Transverse colon (tissue), 4 donors: ENCODE data around the gene APBB2. TPM values are rescaled to one million over a fixed set of nuclear protein-coding genes. Genes with fewer than 3 reads are reported as not detected.

Source experiments
- DNase-seq: peaks from one replicate; pipeline ENCODE4 v3.0.0-alpha.2; 2019
- H3K27ac ChIP-seq, 4 donors: fragments of 200-600 bp; sonication (generic); 2 replicates each; pipeline ENCODE4 v1.5.1; 2016 to 2018; ENCODE audit warnings: inconsistent platforms in 4 of 4
- H3K27me3 ChIP-seq: fragments of 200-600 bp; sonication (generic); 2 replicates; pipeline ENCODE4 v1.5.1; 2017; ENCODE audit warnings: inconsistent platforms
- H3K36me3 ChIP-seq, 4 donors: fragments of 200-600 bp; sonication (generic); 2 replicates each; pipeline ENCODE4 v1.5.1; 2017 to 2019; ENCODE audit warnings: inconsistent platforms in 4 of 4
- H3K4me1 ChIP-seq, 4 donors: fragments of 200-600 bp; sonication (generic); 2 replicates each; pipeline ENCODE4 v1.5.1; 2017 to 2020; ENCODE audit warnings: inconsistent platforms in 4 of 4
- H3K4me3 ChIP-seq, 4 donors: fragments of 200-600 bp; sonication (generic); 1 replicate in 1 of 4; 2 replicates in 3 of 4; pipeline versions ENCODE4 v1.5.1 to v1.6.1; 2017 to 2019; ENCODE audit warnings: inconsistent platforms in 4 of 4
- H3K9me3 ChIP-seq, 2 donors: fragments of 200-600 bp; sonication (generic); 2 replicates each; pipeline ENCODE4 v1.5.1; 2017 to 2019; ENCODE audit warnings: inconsistent platforms in 2 of 2
- CTCF ChIP-seq, 5 experiments: fragments of 200-600 bp in 3 of 5; fragments of 450-650 bp in 2 of 5; sonication (generic) in 3 of 5; IDR thresholded peaks; 1 replicate in 2 of 5; 2 replicates in 3 of 5; pipeline ENCODE4 v1.5.1; 2016 to 2017; ENCODE audit warnings: antibody characterized with exemption in 5 of 5, inconsistent platforms in 3 of 5, mild to moderate bottlenecking in 2 of 5, moderate library complexity in 1 of 5
- EP300 ChIP-seq: sonication (generic); formaldehyde crosslinking; IDR thresholded peaks from one replicate; pipeline ENCODE4 v1.6.1; 2017; ENCODE audit warnings: antibody characterized with exemption, low read depth
- POLR2A ChIP-seq: fragments of 450-650 bp; IDR thresholded peaks from one replicate; pipeline ENCODE4 v1.6.1; 2016; ENCODE audit warnings: antibody characterized with exemption, mild to moderate bottlenecking, moderate library complexity
- POLR2AphosphoS5 ChIP-seq, 3 donors: sonication (generic); formaldehyde crosslinking; IDR thresholded peaks; one replicate each; pipeline ENCODE4 v1.6.1; 2016; ENCODE audit warnings: antibody characterized with exemption in 3 of 3
- WGBS, 2 donors: methylation state at CpG; one replicate each; pipeline ENCODE4 v1.1.5; 2018; ENCODE audit warnings: low coverage in 1 of 2; 5-methylcytosine and 5-hydroxymethylcytosine counted together
- in situ Hi-C, 4 donors: fragments of 200-750 bp; cut with MboI; loops; one replicate each; pipeline versions ENCODE4 v1.15.0 to v1.15.1; 2017; ENCODE audit warnings: low sequenced_read_pairs in 3 of 4, low pct_ligation_motif_present in 1 of 4, low pct_unique_long_range_greater_than_20kb in 1 of 4
- intact Hi-C: fragments of 100-400 bp; cut with DNase I; formaldehyde crosslinking; loops from one replicate; pipeline ENCODE4 v1.15.1; 2023; ENCODE audit warnings: low total_unique reads
- total RNA-seq, 4 donors: library from RNA; depleted of rRNA; stranded (reverse); fragments of >200 nt; gene quantifications; one replicate each; pipeline ENCODE4 v1.1.0, GENCODE V29; 2016

APBB2 gene
- total RNA-seq, 4 donors from 2014 or later, result 37.1 to 138 (median 90.1) TPM

- H3K9me3 ChIP-seq, result no peaks in the 10 kb centered on the region
- in situ Hi-C loops, result no loop called here
- no peak for DNase-seq
- intact Hi-C loops, result no loop called here
- peak overlapping the region in 2 of 4 donors; percentile 39 to 52 for H3K4me3 ChIP-seq
- WGBS, 2 donors, result 33 to 50% methylated on average over 7 to 11 of the region's 11 CpGs
- peaks cover 6 to 16% (median 15%) of the 10 kb centered on the region in 4 donors for H3K4me1 ChIP-seq
- H3K36me3 ChIP-seq, result no peaks in the 10 kb centered on the region
- H3K27me3 ChIP-seq, result peaks cover 82% of the 10 kb centered on the region
- TF ChIP-seq CTCF (IDR thresholded peaks at IDR 0.05) (no peak), EP300 (no peak), POLR2AphosphoS5 (IDR thresholded peaks at IDR 0.05) (no peak), POLR2A (no peak)
- no peak overlapping the region for H3K27ac ChIP-seq
Measured at GRCh38 chr4:41257906-41258305, 43.6 kb upstream of the APBB2 start.

- intact Hi-C loops (no loop called here), in situ Hi-C loops (no loop called here)
- peak; percentile 64 for DNase-seq
- Histone ChIP-seq H3K4me3 (peak overlapping the region; percentile 2 to 52 (median 34)), H3K9me3 (no peaks in the 10 kb centered on the region), H3K27ac (no peak overlapping the region), H3K36me3 (no peaks in the 10 kb centered on the region), H3K4me1 (peaks cover 6 to 16% (median 15%) of the 10 kb centered on the region in 4 donors), H3K27me3 (peaks cover 82% of the 10 kb centered on the region)
- WGBS, 2 donors, result 1% methylated on average over 40 of the region's 69 CpGs; no CpG with 5 or more reads in 1 of the 2 donors
- TF ChIP-seq POLR2A (no peak), CTCF (IDR thresholded peaks at IDR 0.05) (no peak), EP300 (no peak), POLR2AphosphoS5 (IDR thresholded peaks at IDR 0.05) (no peak)
Measured at GRCh38 chr4:41257257-41257901, 43.0 kb upstream of the APBB2 start.

- in situ Hi-C loops (no loop called here), intact Hi-C loops (no loop called here)
- H3K27me3 ChIP-seq, result peaks cover 82% of the 10 kb centered on the region
- DNase-seq, result peak; percentile 24
- no peak within 1 kb of the TSS for H3K27ac ChIP-seq
- TF ChIP-seq POLR2AphosphoS5 (IDR thresholded peaks at IDR 0.05) (no peak), EP300 (no peak), CTCF (IDR thresholded peaks at IDR 0.05) (no peak), POLR2A (no peak)
- H3K4me1 ChIP-seq, result peaks cover 6 to 16% (median 15%) of the 10 kb centered on the region in 4 donors
- H3K36me3 ChIP-seq, result no peaks in the 10 kb centered on the region
- H3K4me3 ChIP-seq, result peak within 1 kb of the TSS; percentile 2 to 52 (median 34)
- no peaks in the 10 kb centered on the region for H3K9me3 ChIP-seq
- WGBS, 2 donors, result 8% methylated on average over 35 of the region's 55 CpGs; no CpG with 5 or more reads in 1 of the 2 donors
Measured at GRCh38 chr4:41256740-41257256, 42.5 kb upstream of the APBB2 start, which contains the start of gene UCHL1. UCHL1 (plus strand) TSS chr4:41256928; CDS start chr4:41256977, 49 bp downstream.

GRCh38 chr4:41256131-41256739, 41.9 kb upstream of the APBB2 start:
- in situ Hi-C loops (no loop called here), intact Hi-C loops (no loop called here)
- whole genome bisulfite sequencing, 2 donors, result 22 to 32% methylated on average over 12 to 13 of the region's 13 CpGs
- peaks cover 76% of the 10 kb centered on the region for H3K27me3 ChIP-seq
- TF ChIP-seq POLR2AphosphoS5 (IDR thresholded peaks at IDR 0.05) (no peak), CTCF (IDR thresholded peaks at IDR 0.05) (no peak), EP300 (no peak), POLR2A (no peak)
- peak overlapping the region in 2 of 4 donors; percentile 39 to 52 for H3K4me3 ChIP-seq
- no peak overlapping the region for H3K27ac ChIP-seq
- no peak for DNase-seq
- peaks cover 6 to 16% (median 15%) of the 10 kb centered on the region in 4 donors for H3K4me1 ChIP-seq
- no peaks in the 10 kb centered on the region for H3K9me3 ChIP-seq
- H3K36me3 ChIP-seq, result no peaks in the 10 kb centered on the region
